Parathyroid adenoma (tissue), 2 donors: ENCODE results near the gene PSME1.

Source experiments
- H2AFZ ChIP-seq: fragments of 300-600 bp; sonication (generic); one replicate; pipeline ENCODE4 v1.7.0; 2017; ENCODE audit warnings: antibody characterized with exemption, mild to moderate bottlenecking
- H3K27ac ChIP-seq: fragments of 300-600 bp; sonication (generic); one replicate; pipeline ENCODE4 v1.7.0; 2017
- H3K27me3 ChIP-seq: fragments of 300-600 bp; sonication (generic); one replicate; pipeline ENCODE4 v1.7.0; 2017; ENCODE audit warnings: low read length; ENCODE audit not compliant: control insufficient read depth, insufficient read depth
- H3K36me3 ChIP-seq: fragments of 300-600 bp; sonication (generic); one replicate; pipeline ENCODE4 v1.7.0; 2017; ENCODE audit warnings: low read length; ENCODE audit not compliant: control insufficient read depth, insufficient read depth
- H3K4me1 ChIP-seq: fragments of 300-600 bp; sonication (generic); one replicate; pipeline ENCODE4 v1.7.0; 2017; ENCODE audit warnings: control low read depth
- H3K4me2 ChIP-seq: fragments of 300-600 bp; sonication (generic); one replicate; pipeline ENCODE4 v1.7.0; 2017; ENCODE audit warnings: low read length
- H3K4me3 ChIP-seq: fragments of 300-600 bp; sonication (generic); one replicate; pipeline ENCODE4 v1.7.0; 2017; ENCODE audit warnings: low read depth, low read length
- H3K79me2 ChIP-seq: fragments of 300-600 bp; sonication (generic); one replicate; pipeline ENCODE4 v1.7.0; 2017; ENCODE audit warnings: control low read depth
- H3K9ac ChIP-seq: fragments of 300-600 bp; sonication (generic); one replicate; pipeline ENCODE4 v1.7.0; 2017; ENCODE audit warnings: mild to moderate bottlenecking
- H3K9me3 ChIP-seq: fragments of 300-600 bp; sonication (generic); one replicate; pipeline ENCODE4 v1.7.0; 2017; ENCODE audit warnings: low read length; ENCODE audit not compliant: control insufficient read depth
- TF ChIP-seq, protein P1 (sequence below): fragments of 300-600 bp; sonication (generic); IDR thresholded peaks from one replicate; pipeline ENCODE4 v1.7.0; 2017; ENCODE audit warnings: antibody characterized with exemption, mild to moderate bottlenecking
- donor health status: primary hyperparathyroidism.

PSME1 gene

DNA sequence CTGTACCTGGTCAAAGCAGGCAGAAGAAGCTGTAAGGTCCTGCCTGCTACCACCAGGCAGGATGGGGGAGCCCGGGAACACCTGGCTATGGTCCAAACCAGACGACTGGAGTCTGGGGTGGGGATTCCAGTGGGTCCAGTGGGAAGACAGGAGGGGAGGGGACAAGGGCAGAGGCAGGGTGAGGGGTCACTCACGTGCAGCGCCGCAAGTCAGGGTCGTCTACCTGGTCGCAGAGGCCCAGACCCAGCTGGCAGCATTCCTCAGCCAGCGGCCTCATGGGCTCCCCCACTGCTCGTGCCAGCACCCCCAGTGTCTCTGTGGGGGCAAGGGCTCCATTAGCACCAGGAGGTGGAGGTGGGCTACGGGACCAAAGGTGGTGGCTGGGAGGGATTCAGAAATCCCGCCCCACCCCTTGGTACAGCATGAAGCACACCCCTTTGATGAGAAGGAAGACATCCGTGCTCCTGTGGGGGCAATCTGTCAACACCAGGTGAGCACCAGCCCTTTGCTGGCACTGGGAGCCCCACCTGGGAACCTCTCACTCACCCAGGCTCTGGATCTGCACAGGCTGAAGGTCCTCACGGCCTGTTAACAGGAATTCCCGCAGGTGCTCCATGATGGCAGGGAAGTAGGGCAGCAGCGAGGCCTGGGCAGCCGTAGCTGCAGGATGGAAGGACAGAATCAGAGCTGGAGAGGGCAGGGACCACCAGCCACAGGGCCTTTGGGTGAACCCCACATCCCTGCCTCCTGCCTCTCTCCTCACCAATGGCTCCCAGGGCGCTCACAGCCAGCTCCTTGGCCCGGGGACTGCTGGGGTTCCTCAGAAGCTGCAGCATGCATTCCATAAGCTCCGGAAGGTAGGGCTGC lies 48.3 kb downstream of the PSME1 start:
- Histone ChIP-seq H3K4me2 (no peak overlapping the region), H3K4me1 (peaks cover 11% of the 10 kb centered on the region), H3K4me3 (no peak overlapping the region), H3K9ac (no peak overlapping the region), H3K9me3 (no peaks in the 10 kb centered on the region), H3K79me2 (no peaks in the 10 kb centered on the region), H3K36me3 (no peaks in the 10 kb centered on the region), H2AFZ (no peak overlapping the region), H3K27ac (no peak overlapping the region), H3K27me3 (no peaks in the 10 kb centered on the region)
- TF ChIP-seq, protein P1, sequence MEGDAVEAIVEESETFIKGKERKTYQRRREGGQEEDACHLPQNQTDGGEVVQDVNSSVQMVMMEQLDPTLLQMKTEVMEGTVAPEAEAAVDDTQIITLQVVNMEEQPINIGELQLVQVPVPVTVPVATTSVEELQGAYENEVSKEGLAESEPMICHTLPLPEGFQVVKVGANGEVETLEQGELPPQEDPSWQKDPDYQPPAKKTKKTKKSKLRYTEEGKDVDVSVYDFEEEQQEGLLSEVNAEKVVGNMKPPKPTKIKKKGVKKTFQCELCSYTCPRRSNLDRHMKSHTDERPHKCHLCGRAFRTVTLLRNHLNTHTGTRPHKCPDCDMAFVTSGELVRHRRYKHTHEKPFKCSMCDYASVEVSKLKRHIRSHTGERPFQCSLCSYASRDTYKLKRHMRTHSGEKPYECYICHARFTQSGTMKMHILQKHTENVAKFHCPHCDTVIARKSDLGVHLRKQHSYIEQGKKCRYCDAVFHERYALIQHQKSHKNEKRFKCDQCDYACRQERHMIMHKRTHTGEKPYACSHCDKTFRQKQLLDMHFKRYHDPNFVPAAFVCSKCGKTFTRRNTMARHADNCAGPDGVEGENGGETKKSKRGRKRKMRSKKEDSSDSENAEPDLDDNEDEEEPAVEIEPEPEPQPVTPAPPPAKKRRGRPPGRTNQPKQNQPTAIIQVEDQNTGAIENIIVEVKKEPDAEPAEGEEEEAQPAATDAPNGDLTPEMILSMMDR, result no peak

DNA sequence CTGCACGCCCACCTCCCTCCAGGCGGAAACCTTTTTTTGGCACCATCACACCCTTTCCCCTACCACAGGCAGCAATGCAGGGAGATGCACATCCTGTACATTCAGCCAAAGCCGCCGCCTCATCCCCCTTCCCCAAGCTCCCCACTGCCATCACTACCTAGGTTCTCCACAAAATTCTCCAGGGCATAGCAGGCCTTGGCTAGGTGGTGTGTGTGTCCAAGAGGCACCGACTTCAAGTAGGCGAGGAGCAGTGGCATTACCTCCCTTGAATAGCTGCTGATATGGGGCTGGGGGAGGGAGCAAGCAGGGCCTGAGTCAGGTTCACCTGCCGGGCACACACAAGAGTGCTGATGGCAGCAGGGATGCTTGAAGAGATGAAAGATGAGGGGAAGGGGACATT lies 49.0 kb downstream of the PSME1 start:
- Histone ChIP-seq H3K4me2 (no peak overlapping the region), H3K36me3 (no peaks in the 10 kb centered on the region), H3K9me3 (no peaks in the 10 kb centered on the region), H3K4me3 (no peak overlapping the region), H3K79me2 (no peaks in the 10 kb centered on the region), H2AFZ (no peak overlapping the region), H3K4me1 (peaks cover 11% of the 10 kb centered on the region), H3K27me3 (no peaks in the 10 kb centered on the region), H3K27ac (no peak overlapping the region), H3K9ac (no peak overlapping the region)
- TF ChIP-seq, protein P1, result no peak

DNA sequence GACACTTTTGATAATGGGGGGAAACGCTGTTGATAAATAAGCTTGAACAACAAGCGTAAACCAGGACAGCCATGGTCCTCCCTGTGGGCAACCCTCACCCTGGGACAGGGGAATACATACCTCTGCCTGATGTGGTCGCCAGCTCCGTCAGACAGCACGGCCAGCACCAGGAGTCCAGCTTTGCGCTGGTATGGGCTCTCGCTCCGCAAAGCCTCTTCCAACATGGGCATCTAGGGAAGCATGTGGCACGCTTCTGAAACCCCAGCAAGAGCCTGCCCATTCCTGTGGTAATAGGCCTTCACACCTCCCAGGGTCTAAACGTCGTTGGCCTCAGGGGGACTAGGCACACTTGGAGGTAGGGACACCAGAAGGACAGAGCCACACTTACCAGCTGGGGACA lies 49.7 kb downstream of the PSME1 start:
- Histone ChIP-seq H3K79me2 (no peaks in the 10 kb centered on the region), H3K27ac (no peak overlapping the region), H3K4me1 (peaks cover 11% of the 10 kb centered on the region), H3K9ac (no peak overlapping the region), H3K36me3 (no peaks in the 10 kb centered on the region), H2AFZ (no peak overlapping the region), H3K27me3 (no peaks in the 10 kb centered on the region), H3K4me3 (no peak overlapping the region), H3K9me3 (no peaks in the 10 kb centered on the region), H3K4me2 (no peak overlapping the region)
- TF ChIP-seq, protein P1, result no peak

DNA sequence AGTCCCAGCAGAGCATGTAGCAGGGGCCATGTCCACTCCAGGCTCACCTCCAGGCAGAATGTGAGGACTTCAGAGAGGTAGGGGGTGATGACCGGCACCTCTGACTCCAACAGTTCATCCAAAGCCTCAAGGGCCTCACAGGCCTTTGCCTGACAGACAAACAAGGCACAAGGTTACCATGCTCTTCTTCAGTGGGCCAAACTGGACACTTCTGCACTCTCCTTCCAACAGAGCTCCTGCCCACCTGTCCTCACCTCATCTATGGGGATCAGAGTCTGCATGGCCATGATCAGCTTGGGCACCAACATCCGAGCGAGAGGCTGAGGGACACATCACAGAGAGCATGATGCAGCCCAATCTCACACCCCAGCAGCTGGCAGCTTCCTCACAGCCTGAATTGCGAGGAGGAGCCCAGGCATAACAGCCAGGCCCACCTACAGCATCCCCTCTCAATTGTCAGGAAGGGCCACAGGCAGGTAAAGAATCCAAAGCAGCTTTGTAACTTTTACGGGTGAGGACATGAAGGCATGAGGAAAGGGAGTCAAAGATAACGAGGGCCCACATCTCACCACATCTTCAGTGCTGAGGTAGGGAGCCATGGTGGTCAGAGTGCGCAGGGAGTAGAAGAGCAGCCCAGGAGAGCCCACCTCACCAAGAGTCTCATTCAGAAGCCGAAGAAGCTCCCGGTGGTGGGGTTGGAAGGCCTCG lies 51.0 kb downstream of the PSME1 start:
- Histone ChIP-seq H3K4me1 (peaks cover 11% of the 10 kb centered on the region), H3K4me3 (no peak overlapping the region), H3K27me3 (no peaks in the 10 kb centered on the region), H3K9ac (no peak overlapping the region), H3K4me2 (no peak overlapping the region), H3K9me3 (no peaks in the 10 kb centered on the region), H3K79me2 (no peaks in the 10 kb centered on the region), H3K27ac (no peak overlapping the region), H3K36me3 (no peaks in the 10 kb centered on the region), H2AFZ (no peak overlapping the region)
- TF ChIP-seq, protein P1, result no peak
